CD8-positive, alpha-beta memory T cell (primary cell): ENCODE measurements around the gene PPFIA1. TPM values are rescaled to one million over a fixed set of nuclear protein-coding genes. Genes with fewer than 3 reads are reported as not detected.
A peak's percentile ranks its signal among the peaks of the same experiment; 100 is the strongest.

Experiments
- CTCF ChIA-PET: fragments of 350-600 bp; sonication (Branson Sonifier 250); formaldehyde crosslinking; loops from one replicate; lab custom pipeline; 2021; ENCODE audit warnings: antibody characterized with exemption; lab: Charles Lee
- POLR2A ChIA-PET: fragments of 350-600 bp; sonication (Branson Sonifier 250); formaldehyde crosslinking; loops from one replicate; lab custom pipeline; 2021; ENCODE audit warnings: antibody characterized with exemption; lab: Charles Lee
- DNase-seq, 5 donors: peaks; one replicate each; pipeline versions ENCODE4 v3.0.0 to v3.0.0-alpha.2; 2020 to 2022; ENCODE audit warnings: mixed read lengths in 1 of 5
- H3K27ac ChIP-seq: one replicate; pipeline ENCODE4 v1.7.0; 2013; ENCODE audit warnings: low read depth, mild to moderate bottlenecking, low read length, moderate library complexity
- H3K27me3 ChIP-seq: 2 replicates; pipeline ENCODE4 v1.7.0; 2013; ENCODE audit warnings: low read length, mild to moderate bottlenecking; ENCODE audit not compliant: insufficient read depth, poor library complexity, severe bottlenecking
- H3K36me3 ChIP-seq: 2 replicates; pipeline ENCODE4 v1.7.0; 2013; ENCODE audit warnings: mild to moderate bottlenecking, low read length, moderate library complexity; ENCODE audit not compliant: insufficient read depth
- H3K4me1 ChIP-seq: 2 replicates; pipeline ENCODE4 v1.7.0; 2013; ENCODE audit warnings: mild to moderate bottlenecking, low read length, moderate library complexity; ENCODE audit not compliant: insufficient read depth
- H3K4me3 ChIP-seq: 2 replicates; pipeline ENCODE4 v1.7.0; 2013; ENCODE audit warnings: mild to moderate bottlenecking, low read length
- H3K9me3 ChIP-seq: 2 replicates; pipeline ENCODE4 v1.7.0; 2013; ENCODE audit warnings: mild to moderate bottlenecking, low read length
- H3K27ac Mint-ChIP-seq, 8 donors: one replicate each; pipeline ENCODE4 v1.8.0; 2020 to 2021; ENCODE audit warnings: mixed read lengths in 8 of 8, mild to moderate bottlenecking in 6 of 8, inconsistent platforms in 3 of 8, moderate library complexity in 3 of 8
- H3K27me3 Mint-ChIP-seq, 2 donors: one replicate each; pipeline ENCODE4 v1.8.0; 2020 to 2021; ENCODE audit warnings: mixed read lengths in 2 of 2, mild to moderate bottlenecking in 1 of 2, moderate library complexity in 1 of 2
- H3K36me3 Mint-ChIP-seq, 3 donors: one replicate each; pipeline ENCODE4 v1.8.0; 2020 to 2021; ENCODE audit warnings: mixed read lengths in 3 of 3, inconsistent platforms in 1 of 3, mild to moderate bottlenecking in 1 of 3
- H3K4me1 Mint-ChIP-seq, 3 donors: one replicate each; pipeline ENCODE4 v1.8.0; 2020 to 2021; ENCODE audit warnings: mixed read lengths in 3 of 3, inconsistent platforms in 1 of 3, mild to moderate bottlenecking in 1 of 3
- H3K4me3 Mint-ChIP-seq, 7 donors: one replicate each; pipeline ENCODE4 v1.8.0; 2020 to 2021; ENCODE audit warnings: mixed read lengths in 7 of 7, mild to moderate bottlenecking in 6 of 7, moderate library complexity in 4 of 7, inconsistent platforms in 2 of 7
- H3K9me3 Mint-ChIP-seq, 5 donors: one replicate each; pipeline ENCODE4 v1.8.0; 2020 to 2022; ENCODE audit warnings: mixed read lengths in 5 of 5, mild to moderate bottlenecking in 3 of 5, moderate library complexity in 2 of 5, inconsistent platforms in 1 of 5
- polyA plus RNA-seq: library from polyadenylated mRNA; unstranded; fragments of 300-500 nt; fragmentation: Illumina TruSeq; gene quantifications from one replicate; pipeline ENCODE4 v1.2.3, GENCODE V29; 2021
- total RNA-seq, 2 experiments: library from RNA; stranded (reverse); gene quantifications; one replicate each; pipeline ENCODE4 v1.2.3, GENCODE V29; 2021

Gene PPFIA1
- total and polyA plus RNA-seq, 3 experiments from 2014 or later = 18.8 to 44.4 (median 39.9) TPM

GRCh38 chr11:70394211-70394950 is 123.9 kb downstream of the PPFIA1 start:
- Mint-ChIP-seq H3K36me3 (no peaks in the 10 kb centered on the region), H3K4me3 (no peak overlapping the region), H3K27me3 (peaks cover 34 to 46% of the 10 kb centered on the region in 2 donors), H3K4me1 (peaks cover 10 to 16% (median 12%) of the 10 kb centered on the region in 3 donors), H3K27ac (no peak overlapping the region), H3K9me3 (peaks cover 0 to 2% (median 0%) of the 10 kb centered on the region in 5 donors)
- no peaks in the 10 kb centered on the region for H3K9me3 ChIP-seq
- peaks cover 13% of the 10 kb centered on the region for H3K4me1 ChIP-seq
- peak in 1 of 5 donors; percentile 35 for DNase-seq
- peaks cover 17% of the 10 kb centered on the region for H3K27me3 ChIP-seq
- no peak overlapping the region for H3K27ac ChIP-seq
- POLR2A ChIA-PET = no interaction called here
- H3K4me3 ChIP-seq = no peak overlapping the region
- H3K36me3 ChIP-seq = no peaks in the 10 kb centered on the region
- CTCF ChIA-PET = no interaction called here

GRCh38 chr11:70397336-70397982 is 127.0 kb downstream of the PPFIA1 start:
- ChIA-PET POLR2A (no interaction called here), CTCF (no interaction called here)
- H3K36me3 ChIP-seq = no peaks in the 10 kb centered on the region
- H3K27me3 ChIP-seq = peaks cover 17% of the 10 kb centered on the region
- DNase-seq = peak in 2 of 5 donors; percentile 3 to 47
- H3K4me3 ChIP-seq = peak overlapping the region; percentile 71
- H3K9me3 ChIP-seq = no peaks in the 10 kb centered on the region
- peaks cover 13% of the 10 kb centered on the region for H3K4me1 ChIP-seq
- Mint-ChIP-seq H3K4me3 (peak overlapping the region; percentile 29 to 88 (median 84)), H3K27me3 (peaks cover 30 to 37% of the 10 kb centered on the region in 2 donors), H3K9me3 (peaks cover 0 to 2% (median 0%) of the 10 kb centered on the region in 5 donors), H3K36me3 (no peaks in the 10 kb centered on the region), H3K4me1 (peaks cover 12 to 16% (median 13%) of the 10 kb centered on the region in 3 donors), H3K27ac (peak overlapping the region in 2 of 8 donors; percentile 8 to 12)
- peak overlapping the region; percentile 54 for H3K27ac ChIP-seq

- POLR2A ChIA-PET = no interaction called here
Observed at GRCh38 chr11:70397983-70398833, 127.7 kb downstream of the PPFIA1 start, which contains the start of gene CTTN. Gene CTTN, plus strand, starts transcription at chr11:70398529. Its CDS starts 8,769 bp downstream, at chr11:70407298.

DNA sequence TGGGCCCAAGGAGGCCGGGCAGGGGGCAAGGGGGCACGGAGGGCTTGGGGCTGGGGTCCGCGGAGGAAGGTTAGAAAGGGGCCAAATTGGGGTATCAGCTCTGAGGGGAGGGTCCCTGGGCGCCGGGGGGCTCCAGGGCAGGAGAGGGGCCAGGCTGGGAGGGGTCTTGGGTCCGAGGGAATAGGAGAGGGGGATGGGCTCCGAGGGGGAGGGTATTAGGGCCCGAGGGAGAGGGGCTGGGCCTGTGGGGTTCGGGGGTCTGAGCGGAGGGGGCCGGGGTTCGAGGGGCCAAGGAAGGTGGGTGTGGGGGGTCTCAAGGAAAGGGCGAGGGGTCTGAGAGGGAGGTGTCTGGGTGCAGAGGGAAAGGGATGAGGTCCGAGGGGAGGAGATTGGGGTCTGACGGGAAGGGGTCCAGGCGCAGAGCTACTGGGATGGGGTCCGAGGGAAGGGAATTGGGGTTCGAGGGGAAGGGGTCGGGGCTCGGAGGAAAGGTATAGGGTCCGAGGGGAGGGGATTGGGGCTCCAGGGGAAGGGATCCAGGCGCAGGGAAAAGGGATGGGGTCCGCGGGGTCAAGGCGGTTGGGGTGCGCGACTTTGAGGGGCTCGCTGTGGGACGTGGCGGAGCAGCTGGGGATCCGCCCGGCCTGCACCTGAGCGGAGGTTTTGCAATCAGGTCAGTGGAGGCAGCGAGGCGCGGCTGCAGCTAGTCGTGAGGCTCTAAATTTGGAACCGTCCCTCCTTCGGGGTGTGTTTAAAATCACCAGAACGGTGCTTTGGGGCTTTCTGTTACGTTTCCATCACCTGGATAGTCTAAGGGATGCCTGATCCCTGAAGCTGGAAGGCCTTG is 128.6 kb downstream of the PPFIA1 start:
- peak overlapping the region; percentile 71 for H3K4me3 ChIP-seq
- H3K27me3 ChIP-seq = peaks cover 17% of the 10 kb centered on the region
- no peaks in the 10 kb centered on the region for H3K36me3 ChIP-seq
- ChIA-PET POLR2A (no interaction called here), CTCF (no interaction called here)
- H3K9me3 Mint-ChIP-seq = peaks cover 0 to 2% (median 0%) of the 10 kb centered on the region in 5 donors
- H3K9me3 ChIP-seq = no peaks in the 10 kb centered on the region
- H3K27ac Mint-ChIP-seq = no peak overlapping the region
- peaks cover 19 to 26% of the 10 kb centered on the region in 2 donors for H3K27me3 Mint-ChIP-seq
- H3K27ac ChIP-seq = peak overlapping the region; percentile 31
- H3K4me1 Mint-ChIP-seq = peaks cover 12 to 16% (median 13%) of the 10 kb centered on the region in 3 donors
- H3K36me3 Mint-ChIP-seq = no peaks in the 10 kb centered on the region
- DNase-seq = peak in 1 of 5 donors; percentile 34
- peak overlapping the region; percentile 32 to 88 (median 41) for H3K4me3 Mint-ChIP-seq
- peaks cover 13% of the 10 kb centered on the region for H3K4me1 ChIP-seq

More at GRCh38 chr11:70397983-70398833, 127.7 kb downstream of the PPFIA1 start, which contains the start of gene CTTN:
- peaks cover 12 to 16% (median 13%) of the 10 kb centered on the region in 3 donors for H3K4me1 Mint-ChIP-seq
- H3K27me3 Mint-ChIP-seq = peaks cover 26 to 35% of the 10 kb centered on the region in 2 donors
- no peaks in the 10 kb centered on the region for H3K36me3 Mint-ChIP-seq
- Histone ChIP-seq H3K27me3 (peaks cover 17% of the 10 kb centered on the region), H3K4me1 (peaks cover 13% of the 10 kb centered on the region), H3K9me3 (no peaks in the 10 kb centered on the region), H3K4me3 (peak within 1 kb of the TSS; percentile 71), H3K27ac (peak within 1 kb of the TSS; percentile 54), H3K36me3 (no peaks in the 10 kb centered on the region)
- H3K4me3 Mint-ChIP-seq = peak within 1 kb of the TSS; percentile 37 to 88 (median 84)
- H3K9me3 Mint-ChIP-seq = peaks cover 0 to 2% (median 0%) of the 10 kb centered on the region in 5 donors
- H3K27ac Mint-ChIP-seq = peak within 1 kb of the TSS in 2 of 8 donors; percentile 8 to 12
- DNase-seq = peak; percentile 32 to 75 (median 36)
- CTCF ChIA-PET = no interaction called here

DNA sequence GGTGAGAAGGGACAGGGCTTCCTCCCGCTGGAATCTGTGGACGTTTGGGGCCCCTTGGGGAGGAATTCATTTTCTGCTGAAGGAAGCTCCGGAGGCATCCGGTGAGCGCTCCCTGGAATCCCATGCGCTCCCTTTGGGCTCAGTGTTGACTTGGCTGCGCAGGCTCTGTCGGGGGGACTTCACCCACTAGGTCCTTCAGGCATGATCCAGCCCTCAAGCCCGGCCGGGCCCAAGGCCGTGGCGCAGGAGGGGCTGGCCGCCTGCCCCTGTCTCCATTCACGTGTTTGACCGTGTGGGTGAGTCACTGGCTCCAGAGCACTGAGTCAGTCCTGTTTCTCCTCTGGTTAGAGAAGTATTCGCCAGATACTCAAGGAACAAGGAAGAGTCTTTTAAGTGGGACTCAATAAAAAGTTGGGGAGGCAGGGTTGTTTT is 129.2 kb downstream of the PPFIA1 start:
- peak overlapping the region; percentile 31 for H3K27ac ChIP-seq
- Mint-ChIP-seq H3K27me3 (peaks cover 16 to 21% of the 10 kb centered on the region in 2 donors), H3K4me1 (peaks cover 12 to 16% (median 13%) of the 10 kb centered on the region in 3 donors), H3K27ac (no peak overlapping the region), H3K9me3 (peaks cover 0 to 2% (median 0%) of the 10 kb centered on the region in 5 donors), H3K36me3 (no peaks in the 10 kb centered on the region), H3K4me3 (peak overlapping the region in 4 of 7 donors; percentile 32 to 55 (median 35))
- H3K4me3 ChIP-seq = no peak overlapping the region
- CTCF ChIA-PET = no interaction called here
- H3K27me3 ChIP-seq = peaks cover 17% of the 10 kb centered on the region
- H3K9me3 ChIP-seq = no peaks in the 10 kb centered on the region
- H3K36me3 ChIP-seq = no peaks in the 10 kb centered on the region
- peaks cover 13% of the 10 kb centered on the region for H3K4me1 ChIP-seq
- peak in 1 of 5 donors; percentile 30 for DNase-seq
- POLR2A ChIA-PET = no interaction called here

- ChIA-PET CTCF (no interaction called here), POLR2A (no interaction called here)
- DNase-seq = peak in 1 of 5 donors; percentile 37
- peak overlapping the region in 1 of 8 donors; percentile 50 for H3K27ac Mint-ChIP-seq
- peaks cover 17% of the 10 kb centered on the region for H3K27me3 ChIP-seq
- no peaks in the 10 kb centered on the region for H3K36me3 Mint-ChIP-seq
- H3K4me3 ChIP-seq = no peak overlapping the region
- no peak overlapping the region for H3K4me3 Mint-ChIP-seq
- no peak overlapping the region for H3K27ac ChIP-seq
- H3K27me3 Mint-ChIP-seq = peaks cover 14 to 15% of the 10 kb centered on the region in 2 donors
- H3K4me1 Mint-ChIP-seq = peaks cover 12 to 16% (median 13%) of the 10 kb centered on the region in 3 donors
- H3K9me3 Mint-ChIP-seq = peaks cover 0 to 2% (median 0%) of the 10 kb centered on the region in 5 donors
- no peaks in the 10 kb centered on the region for H3K9me3 ChIP-seq
- no peaks in the 10 kb centered on the region for H3K36me3 ChIP-seq
- peaks cover 13% of the 10 kb centered on the region for H3K4me1 ChIP-seq
Observed at GRCh38 chr11:70400643-70401042, 130.2 kb downstream of the PPFIA1 start.

- peaks cover 10% of the 10 kb centered on the region for H3K27me3 ChIP-seq
Observed at GRCh38 chr11:70402016-70402415, 131.5 kb downstream of the PPFIA1 start.

More at GRCh38 chr11:70402016-70402415, 131.5 kb downstream of the PPFIA1 start:
- Mint-ChIP-seq H3K9me3 (peaks cover 0 to 2% (median 0%) of the 10 kb centered on the region in 5 donors), H3K4me3 (peak overlapping the region in 1 of 7 donors; percentile 5), H3K27me3 (peaks cover 9 to 11% of the 10 kb centered on the region in 2 donors), H3K36me3 (no peaks in the 10 kb centered on the region), H3K27ac (no peak overlapping the region), H3K4me1 (peaks cover 11 to 16% (median 13%) of the 10 kb centered on the region in 3 donors)
- H3K36me3 ChIP-seq = no peaks in the 10 kb centered on the region
- no peak overlapping the region for H3K4me3 ChIP-seq
- H3K4me1 ChIP-seq = peaks cover 11% of the 10 kb centered on the region
- no peaks in the 10 kb centered on the region for H3K9me3 ChIP-seq
- ChIA-PET POLR2A (no interaction called here), CTCF (no interaction called here)
- no peak overlapping the region for H3K27ac ChIP-seq
- peak in 1 of 5 donors; percentile 0 for DNase-seq
